HepG2 (cell line): Measurements from ENCODE around the gene TMEM250. TPM values are rescaled to one million over a fixed set of nuclear protein-coding genes. Genes with fewer than 3 reads are reported as not detected.

Experiments
- ATAC-seq: fragments of 200-7000 bp; cut with Tn5 transposase; 3 replicates; pipeline ENCODE4 v1.9.1; 2020; ENCODE audit warnings: mild to moderate bottlenecking, moderate library complexity
- BruUV-seq: library from RNA; stranded (reverse); fragments of 400-500 nt; replicated peaks from 2 replicates; lab custom pipeline; 2021; lab: Mats Ljungman, UMichigan
- CTCF ChIA-PET: fragments of 300-600 bp; formaldehyde crosslinking; extraction: SDS; loops from one replicate; lab custom pipeline; 2021; ENCODE audit warnings: low total read pairs, inconsistent platforms, low intra/inter-chr PET ratio; lab: Yijun Ruan, JAX
- POLR2A ChIA-PET: fragments of 350-600 bp; sonication (Branson Sonifier 250); formaldehyde crosslinking; loops from one replicate; lab custom pipeline; 2020; ENCODE audit warnings: antibody characterized with exemption, inconsistent platforms; lab: Yijun Ruan, JAX
- DNase-seq: peaks from one replicate; pipeline ENCODE4 v3.0.0-alpha.2; 2015; ENCODE audit warnings: low spot score
- FAIRE-seq: peaks from 3 replicates; lab custom pipeline; 2011; peaks lifted over from hg19 to GRCh38; lab: Jason Lieb, UNC
- H2AFZ ChIP-seq: one replicate; pipeline ENCODE4 v1.6.1; 2011; ENCODE audit warnings: low read length, inconsistent platforms
- H3K27ac ChIP-seq: fragments of 300-600 bp; 3 replicates; pipeline ENCODE4 v1.8.0; 2011; ENCODE audit warnings: mixed run types, mild to moderate bottlenecking, mixed read lengths, low read length, inconsistent platforms; ENCODE audit not compliant: insufficient read depth; ENCODE audit errors: extremely low read length
- H3K27me3 ChIP-seq, 2 experiments: fragments of 200-600 bp in 1 of 2; 2 replicates in 1 of 2; 3 replicates in 1 of 2; pipeline versions ENCODE4 v1.6.0 to v1.8.0; 2011; ENCODE audit warnings: low read length in 2 of 2, mild to moderate bottlenecking in 2 of 2, moderate library complexity in 2 of 2, inconsistent platforms in 1 of 2; ENCODE audit not compliant: insufficient read depth in 2 of 2, control insufficient read depth in 1 of 2
- H3K36me3 ChIP-seq, 2 experiments: fragments of 200-600 bp in 1 of 2; replicated peaks in 1 of 2; 2 replicates in 1 of 2; 3 replicates in 1 of 2; pipeline versions ENCODE4 v1.5.1 to v1.8.0; 2011; ENCODE audit warnings: low read length in 2 of 2, inconsistent platforms in 1 of 2; ENCODE audit not compliant: insufficient read depth in 2 of 2, control insufficient read depth in 1 of 2
- H3K4me1 ChIP-seq: 2 replicates; pipeline ENCODE4 v1.5.1; 2012; ENCODE audit warnings: low read length, inconsistent platforms; ENCODE audit not compliant: insufficient read depth
- H3K4me2 ChIP-seq: 2 replicates; pipeline ENCODE4 v1.6.0; 2011; ENCODE audit warnings: low read depth, low read length, inconsistent platforms
- H3K4me3 ChIP-seq, 3 experiments: fragments of 200-600 bp in 1 of 3; sonication (generic), shearing (Covaris generic) in 1 of 3; replicated peaks in 1 of 3; 2 replicates each; pipeline ENCODE4 v1.5.1; 2011 to 2016; ENCODE audit warnings: low read length in 3 of 3, inconsistent platforms in 2 of 3, low read depth in 2 of 3, mild to moderate bottlenecking in 2 of 3, control low read depth in 1 of 3, mixed read lengths in 1 of 3; ENCODE audit not compliant: insufficient read depth in 1 of 3
- H3K79me2 ChIP-seq: one replicate; pipeline ENCODE4 v1.6.1; 2011; ENCODE audit warnings: low read length, inconsistent platforms; ENCODE audit not compliant: insufficient read depth
- H3K9ac ChIP-seq: 2 replicates; pipeline ENCODE4 v1.6.0; 2011; ENCODE audit warnings: mild to moderate bottlenecking, low read depth, low read length, inconsistent platforms; ENCODE audit not compliant: insufficient read depth
- H3K9me3 ChIP-seq: 2 replicates; pipeline ENCODE4 v1.5.1; 2012; ENCODE audit warnings: mild to moderate bottlenecking, low read length
- H4K20me1 ChIP-seq: 2 replicates; pipeline ENCODE4 v1.6.0; 2011; ENCODE audit warnings: inconsistent platforms, mild to moderate bottlenecking, low read length, moderate library complexity; ENCODE audit not compliant: insufficient read depth
- AGO2 ChIP-seq: fragments of 200-400 bp; formaldehyde crosslinking; optimal IDR thresholded peaks from 2 replicates; pipeline ENCODE3; 2017; ENCODE audit warnings: mild to moderate bottlenecking, low read depth, low read length, moderate library complexity
- ARHGAP35 ChIP-seq: sonication (generic); formaldehyde crosslinking; IDR thresholded peaks from 2 replicates; pipeline ENCODE4 v1.9.0; 2022; ENCODE audit warnings: mild to moderate bottlenecking, inconsistent platforms, moderate library complexity, missing genetic modification reagents, borderline replicate concordance
- CBX1 ChIP-seq: IDR thresholded peaks from one replicate; pipeline ENCODE4 v1.6.1; 2016; ENCODE audit warnings: antibody characterized with exemption, low read depth
- EZH2 ChIP-seq: conservative IDR thresholded peaks from 2 replicates; pipeline ENCODE4 v1.6.1; 2012; ENCODE audit warnings: mild to moderate bottlenecking, low read depth, low read length, moderate library complexity
- MAF1 ChIP-seq: sonication (generic); formaldehyde crosslinking; IDR thresholded peaks from 2 replicates; pipeline ENCODE4 v1.5.0; 2020; ENCODE audit warnings: missing genetic modification reagents, borderline replicate concordance
- NFIB ChIP-seq: sonication (generic); formaldehyde crosslinking; IDR thresholded peaks from 2 replicates; pipeline ENCODE4 v1.9.0; 2021; ENCODE audit warnings: missing genetic modification reagents, mild to moderate bottlenecking, borderline replicate concordance
- RBFOX2 ChIP-seq: fragments of 200-400 bp; formaldehyde crosslinking; IDR thresholded peaks from 2 replicates; pipeline ENCODE4 v1.6.1; 2017; ENCODE audit warnings: low read depth, mild to moderate bottlenecking, low read length
- RORA ChIP-seq: sonication (generic); formaldehyde crosslinking; IDR thresholded peaks from 2 replicates; pipeline ENCODE4 v1.5.0; 2020; ENCODE audit warnings: mild to moderate bottlenecking, missing genetic modification reagents, moderate library complexity
- SMARCE1 ChIP-seq: fragments of 450-650 bp; IDR thresholded peaks from 2 replicates; pipeline ENCODE4 v1.6.1; 2017; ENCODE audit warnings: borderline replicate concordance
- SPEN ChIP-seq: sonication (generic); formaldehyde crosslinking; IDR thresholded peaks from 2 replicates; pipeline ENCODE4 v1.5.1; 2020; ENCODE audit warnings: low read depth, mild to moderate bottlenecking, missing genetic modification reagents
- STAG1 ChIP-seq: sonication (generic); formaldehyde crosslinking; IDR thresholded peaks from 2 replicates; pipeline ENCODE4 v1.4.0; 2020; ENCODE audit warnings: missing genetic modification reagents
- TOE1 ChIP-seq: sonication (generic); formaldehyde crosslinking; IDR thresholded peaks from 2 replicates; pipeline ENCODE4 v1.4.0; 2020; ENCODE audit warnings: mild to moderate bottlenecking, missing genetic modification reagents
- ZNF44 ChIP-seq: sonication (generic); formaldehyde crosslinking; IDR thresholded peaks from 2 replicates; pipeline ENCODE4 v1.5.1; 2020; ENCODE audit warnings: mild to moderate bottlenecking, missing genetic modification reagents
- ZNF460 ChIP-seq: sonication (generic); formaldehyde crosslinking; IDR thresholded peaks from 2 replicates; pipeline ENCODE4 v1.5.1; 2020; ENCODE audit warnings: missing genetic modification reagents, mild to moderate bottlenecking, borderline replicate concordance
- ZNF572 ChIP-seq: sonication (generic); formaldehyde crosslinking; IDR thresholded peaks from 2 replicates; pipeline ENCODE4 v1.5.1; 2020; ENCODE audit warnings: mild to moderate bottlenecking, missing genetic modification reagents
- WGBS: methylation state at CpG from one replicate; pipeline ENCODE4 v1.1.6; 2017; ENCODE audit warnings: low lambda C conversion rate; 5-methylcytosine and 5-hydroxymethylcytosine counted together
- in situ Hi-C: cut with HindIII; loops from 2 replicates; pipeline ENCODE4 v1.10.0; 2017; ENCODE audit warnings: low pct_unique_long_range_greater_than_20kb; ENCODE audit not compliant: extremely low pct_ligation_motif_present
- intact Hi-C: fragments of 100-400 bp; cut with micrococcal nuclease; formaldehyde crosslinking; loops from one replicate; pipeline ENCODE4 v1.10.0; 2022; ENCODE audit not compliant: unreplicated experiment
- polyA plus RNA-seq, 8 experiments: library from polyadenylated mRNA; depleted of rRNA in 3 of 8; stranded (reverse) in 7 of 8; unstranded in 1 of 8; fragments of >200 nt; fragmentation: Illumina TruSeq in 4 of 8; extraction: Trizol in 4 of 8; gene quantifications; 2 replicates each; pipeline versions ENCODE4 v1.2.1 to v1.2.3, GENCODE V29; 2011 to 2016; ENCODE audit warnings: low read depth in 4 of 8, missing spikeins in 1 of 8, mixed read lengths in 1 of 8; ENCODE audit not compliant: insufficient read depth in 1 of 8
- total RNA-seq, 5 experiments: library from RNA; depleted of rRNA; stranded (reverse); fragments of >200 nt; fragmentation: Illumina TruSeq; extraction: Trizol; gene quantifications; 2 replicates each; pipeline ENCODE4 v1.2.3, GENCODE V29; 2016; ENCODE audit warnings: low read depth in 1 of 5
- TF ChIP-seq, protein P1 (sequence below): sonication (generic); formaldehyde crosslinking; IDR thresholded peaks from 2 replicates; pipeline ENCODE4 v1.4.0; 2020; ENCODE audit warnings: missing genetic modification reagents, borderline replicate concordance
- TF ChIP-seq, protein P2 (sequence below): sonication (generic); formaldehyde crosslinking; IDR thresholded peaks from 2 replicates; pipeline ENCODE4 v1.5.1; 2020; ENCODE audit warnings: missing genetic modification reagents, mild to moderate bottlenecking, borderline replicate concordance

Gene TMEM250
- total and polyA plus RNA-seq, 2 of the 13 experiments (the other 11 are each of a cell fraction or from before 2014, with no cell fraction given): 5.5 to 13.9 TPM

DNA sequence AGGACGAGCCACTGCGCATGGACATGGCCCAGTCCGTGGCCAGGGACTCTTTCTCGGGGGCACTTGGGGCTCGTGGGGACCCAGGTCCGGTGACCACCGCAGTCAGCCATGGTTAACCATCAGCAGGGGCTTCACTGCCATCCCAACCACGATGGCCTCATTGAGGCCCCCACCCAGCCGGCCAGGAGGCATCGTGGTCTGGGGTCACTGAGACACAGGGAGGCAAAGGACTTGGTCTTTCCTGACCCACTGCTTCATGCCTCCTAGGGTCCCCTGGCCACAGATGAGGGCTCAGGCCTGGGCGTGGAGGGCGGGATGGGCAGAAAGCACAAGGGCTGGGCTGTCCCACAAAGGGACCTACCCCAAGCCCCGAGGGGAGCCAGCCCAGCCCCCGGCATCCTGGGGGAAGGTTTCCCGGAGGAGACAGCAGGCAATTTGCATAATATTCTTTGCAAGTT, 30.2 kb downstream of the TMEM250 start:
- CTCF ChIA-PET: no interaction called here
- 0 out of 2 replicates have a peak, but pooled peaks have one; percentile 33 for TF ChIP-seq RBFOX2
- TF ChIP-seq ZNF44: no peak
- peak; percentile 20 for TF ChIP-seq AGO2
- TF ChIP-seq NFIB (CRISPR knock-in tag): no peak
- TF ChIP-seq, all 625 proteins: peak for 2
- Histone ChIP-seq H3K9ac (no peak overlapping the region), H3K4me2 (no peak overlapping the region), H3K27ac (no peak overlapping the region), H3K9me3 (no peaks in the 10 kb centered on the region), H3K79me2 (peaks cover 85% of the 10 kb centered on the region), H3K27me3 (no peaks in the 10 kb centered on the region), H2AFZ (no peak overlapping the region), H3K4me3 (no peak overlapping the region), H3K4me1 (peaks cover 35% of the 10 kb centered on the region), H3K36me3 (0 out of 5 replicates have a peak, but pooled peaks cover 4 to 7% of the 10 kb centered on the region in 2 experiments), H4K20me1 (peaks cover 41% of the 10 kb centered on the region; the same call in 1 of the 2 replicates)
- in situ Hi-C loops (no loop called here), intact Hi-C loops (no loop called here)
- ATAC-seq (no peak), FAIRE-seq (no peak), DNase-seq (no peak)
- BruUV-seq: no TSS peak
- POLR2A ChIA-PET: no interaction called here
- WGBS: 85% methylated on average over 3 of the region's 15 CpGs

DNA sequence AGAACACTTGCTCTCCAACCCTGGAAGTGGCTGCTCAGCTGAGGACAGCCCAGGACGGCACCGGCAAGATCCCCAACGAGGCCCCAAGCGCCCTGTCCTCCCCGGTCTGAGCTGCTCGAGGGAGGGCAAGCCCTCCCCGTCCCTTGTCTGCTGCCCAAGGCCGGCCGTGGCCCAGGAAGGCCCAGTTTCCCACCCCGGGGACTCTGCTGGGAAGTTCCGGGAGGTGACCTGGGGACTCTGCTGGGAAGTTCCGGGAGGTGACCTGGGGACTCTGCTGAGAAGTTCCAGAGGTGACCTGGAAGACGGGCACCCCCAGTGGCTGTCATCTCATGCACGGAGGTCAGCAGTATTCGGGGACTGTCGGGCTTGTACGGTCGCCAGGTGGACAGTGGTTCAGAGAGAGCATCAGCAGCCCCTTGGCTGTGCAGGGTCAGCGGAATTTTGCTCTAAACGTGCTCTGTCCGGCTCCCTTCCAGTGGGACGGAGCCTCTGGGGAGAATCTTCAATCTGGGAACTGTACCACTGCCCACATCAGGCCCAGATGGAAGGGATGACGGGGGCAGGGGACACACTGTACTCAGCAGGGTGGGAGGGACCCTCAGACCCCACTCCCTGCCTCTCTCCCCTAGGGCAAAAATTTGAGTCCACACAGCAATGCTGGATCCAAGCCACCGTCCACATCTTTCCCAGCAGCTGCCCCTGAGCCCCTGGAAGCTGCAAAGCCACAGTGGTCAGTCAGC, 30.8 kb downstream of the TMEM250 start:
- no peak overlapping the region for H3K9ac ChIP-seq
- BruUV-seq: no TSS peak
- H3K4me3 ChIP-seq: no peak overlapping the region
- H3K27ac ChIP-seq: no peak overlapping the region
- POLR2A ChIA-PET: no interaction called here
- peaks cover 83% of the 10 kb centered on the region for H3K79me2 ChIP-seq
- 0 out of 5 replicates have a peak, but pooled peaks cover 4 to 12% of the 10 kb centered on the region in 2 experiments for H3K36me3 ChIP-seq
- no peaks in the 10 kb centered on the region for H3K27me3 ChIP-seq
- H3K4me1 ChIP-seq: peaks cover 29% of the 10 kb centered on the region
- WGBS: 88% methylated on average over 8 of the region's 24 CpGs
- intact Hi-C loops: no loop called here
- CTCF ChIA-PET: no interaction called here
- peaks cover 35% of the 10 kb centered on the region; the same call in 1 of the 2 replicates for H4K20me1 ChIP-seq
- ATAC-seq (no peak), FAIRE-seq (no peak), DNase-seq (no peak)
- H2AFZ ChIP-seq: no peak overlapping the region
- H3K4me2 ChIP-seq: no peak overlapping the region
- in situ Hi-C loops: no loop called here
- no peaks in the 10 kb centered on the region for H3K9me3 ChIP-seq
- no peak for TF ChIP-seq RORA (CRISPR knock-in tag)
- TF ChIP-seq EZH2: no peak
- no peak for TF ChIP-seq ZNF572
- TF ChIP-seq TOE1 (CRISPR knock-in tag): no peak
- TF ChIP-seq, protein P1, sequence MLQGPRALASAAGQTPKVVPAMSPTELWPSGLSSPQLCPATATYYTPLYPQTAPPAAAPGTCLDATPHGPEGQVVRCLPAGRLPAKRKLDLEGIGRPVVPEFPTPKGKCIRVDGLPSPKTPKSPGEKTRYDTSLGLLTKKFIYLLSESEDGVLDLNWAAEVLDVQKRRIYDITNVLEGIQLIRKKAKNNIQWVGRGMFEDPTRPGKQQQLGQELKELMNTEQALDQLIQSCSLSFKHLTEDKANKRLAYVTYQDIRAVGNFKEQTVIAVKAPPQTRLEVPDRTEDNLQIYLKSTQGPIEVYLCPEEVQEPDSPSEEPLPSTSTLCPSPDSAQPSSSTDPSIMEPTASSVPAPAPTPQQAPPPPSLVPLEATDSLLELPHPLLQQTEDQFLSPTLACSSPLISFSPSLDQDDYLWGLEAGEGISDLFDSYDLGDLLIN (CRISPR knock-in tag): no peak
- TF ChIP-seq SMARCE1: no peak
- no peak for TF ChIP-seq STAG1 (CRISPR knock-in tag)
- TF ChIP-seq SPEN (CRISPR knock-in tag): no peak
- TF ChIP-seq, protein P2, sequence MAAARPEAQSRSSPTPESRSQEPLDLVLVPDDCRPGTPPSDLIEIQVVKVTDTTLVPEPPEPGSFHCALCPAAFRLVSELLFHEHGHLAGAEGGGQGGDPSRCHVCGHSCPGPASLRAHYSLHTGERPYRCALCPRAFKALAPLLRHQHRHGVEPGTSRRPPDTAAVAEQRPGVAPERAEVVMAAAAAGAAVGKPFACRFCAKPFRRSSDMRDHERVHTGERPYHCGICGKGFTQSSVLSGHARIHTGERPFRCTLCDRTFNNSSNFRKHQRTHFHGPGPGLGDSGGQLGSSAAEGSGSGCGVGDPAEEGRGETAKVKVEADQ (CRISPR knock-in tag): no peak
- TF ChIP-seq ARHGAP35: no peak
- no peak for TF ChIP-seq MAF1 (CRISPR knock-in tag)
- no peak for TF ChIP-seq CBX1
- TF ChIP-seq ZNF460 (CRISPR knock-in tag): no peak
